ENCODE data around the gene DCTD.

DNA sequence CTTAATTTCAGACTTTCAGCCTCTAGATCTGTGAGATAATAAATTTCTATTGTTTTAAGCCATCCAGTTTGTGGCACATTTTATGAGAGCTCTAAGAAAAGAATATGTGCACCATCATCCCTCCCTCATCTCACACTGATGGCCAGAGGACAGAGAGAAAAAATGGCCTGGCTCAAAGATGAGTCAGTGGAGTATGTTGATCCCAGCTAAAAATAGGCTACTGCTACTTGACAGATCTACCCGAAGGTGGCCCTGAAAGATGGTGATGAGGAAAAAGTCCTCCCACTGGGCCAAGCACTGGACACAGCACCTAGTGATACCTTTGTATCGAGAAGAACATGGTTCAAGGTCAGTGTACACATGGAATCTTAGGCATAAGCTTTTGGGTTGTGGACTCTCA lies 38.2 kb upstream of the DCTD start:
- no peak for TF ChIP-seq EZH2 (IDR thresholded peaks at IDR 0.05; ENCODE audit: low read length, missing control alignments)
- TF ChIP-seq, protein P1, sequence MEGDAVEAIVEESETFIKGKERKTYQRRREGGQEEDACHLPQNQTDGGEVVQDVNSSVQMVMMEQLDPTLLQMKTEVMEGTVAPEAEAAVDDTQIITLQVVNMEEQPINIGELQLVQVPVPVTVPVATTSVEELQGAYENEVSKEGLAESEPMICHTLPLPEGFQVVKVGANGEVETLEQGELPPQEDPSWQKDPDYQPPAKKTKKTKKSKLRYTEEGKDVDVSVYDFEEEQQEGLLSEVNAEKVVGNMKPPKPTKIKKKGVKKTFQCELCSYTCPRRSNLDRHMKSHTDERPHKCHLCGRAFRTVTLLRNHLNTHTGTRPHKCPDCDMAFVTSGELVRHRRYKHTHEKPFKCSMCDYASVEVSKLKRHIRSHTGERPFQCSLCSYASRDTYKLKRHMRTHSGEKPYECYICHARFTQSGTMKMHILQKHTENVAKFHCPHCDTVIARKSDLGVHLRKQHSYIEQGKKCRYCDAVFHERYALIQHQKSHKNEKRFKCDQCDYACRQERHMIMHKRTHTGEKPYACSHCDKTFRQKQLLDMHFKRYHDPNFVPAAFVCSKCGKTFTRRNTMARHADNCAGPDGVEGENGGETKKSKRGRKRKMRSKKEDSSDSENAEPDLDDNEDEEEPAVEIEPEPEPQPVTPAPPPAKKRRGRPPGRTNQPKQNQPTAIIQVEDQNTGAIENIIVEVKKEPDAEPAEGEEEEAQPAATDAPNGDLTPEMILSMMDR (conservative IDR thresholded peaks at IDR 0.05 in 1 of 2, IDR thresholded peaks at IDR 0.05 in 1 of 2; ENCODE audit: low read depth in 1 of 2, low read length in 2 of 2): no peak

All from fibroblast of lung (primary cell).